ENCODE measurements around the gene TTC9.

- TF ChIP-seq, protein P1, sequence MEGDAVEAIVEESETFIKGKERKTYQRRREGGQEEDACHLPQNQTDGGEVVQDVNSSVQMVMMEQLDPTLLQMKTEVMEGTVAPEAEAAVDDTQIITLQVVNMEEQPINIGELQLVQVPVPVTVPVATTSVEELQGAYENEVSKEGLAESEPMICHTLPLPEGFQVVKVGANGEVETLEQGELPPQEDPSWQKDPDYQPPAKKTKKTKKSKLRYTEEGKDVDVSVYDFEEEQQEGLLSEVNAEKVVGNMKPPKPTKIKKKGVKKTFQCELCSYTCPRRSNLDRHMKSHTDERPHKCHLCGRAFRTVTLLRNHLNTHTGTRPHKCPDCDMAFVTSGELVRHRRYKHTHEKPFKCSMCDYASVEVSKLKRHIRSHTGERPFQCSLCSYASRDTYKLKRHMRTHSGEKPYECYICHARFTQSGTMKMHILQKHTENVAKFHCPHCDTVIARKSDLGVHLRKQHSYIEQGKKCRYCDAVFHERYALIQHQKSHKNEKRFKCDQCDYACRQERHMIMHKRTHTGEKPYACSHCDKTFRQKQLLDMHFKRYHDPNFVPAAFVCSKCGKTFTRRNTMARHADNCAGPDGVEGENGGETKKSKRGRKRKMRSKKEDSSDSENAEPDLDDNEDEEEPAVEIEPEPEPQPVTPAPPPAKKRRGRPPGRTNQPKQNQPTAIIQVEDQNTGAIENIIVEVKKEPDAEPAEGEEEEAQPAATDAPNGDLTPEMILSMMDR (IDR thresholded peaks at IDR 0.05) = no peak
- no peak for TF ChIP-seq POLR2AphosphoS5 (IDR thresholded peaks at IDR 0.05)
- no peak for TF ChIP-seq POLR2A (IDR thresholded peaks at IDR 0.05)
Observed at GRCh38 chr14:70655110-70655826, 13.6 kb downstream of the TTC9 start.
